HEK293 (cell line): Measurements from ENCODE around the gene EME1.

Experiments used
- CTCF ChIA-PET: fragments of 350-600 bp; formaldehyde crosslinking; extraction: SDS; loops from one replicate; lab custom pipeline; 2021; ENCODE audit warnings: antibody characterized with exemption; lab: Yijun Ruan, JAX
- POLR2A ChIA-PET: fragments of 300-600 bp; formaldehyde crosslinking; extraction: SDS; loops from one replicate; lab custom pipeline; 2020; ENCODE audit warnings: antibody characterized with exemption, inconsistent platforms; lab: Yijun Ruan, JAX
- H3K27ac ChIP-seq: fragments of 200-500 bp; sonication (Bioruptor generic); 2 replicates; pipeline ENCODE4 v1.5.1; 2014; ENCODE audit warnings: low read depth, low read length, control low read depth, inconsistent platforms; ENCODE audit errors: extremely low read depth
- H3K36me3 ChIP-seq, 2 experiments: fragments of 200-500 bp in 1 of 2; sonication (Bioruptor generic) in 1 of 2; 1 replicate in 1 of 2; 2 replicates in 1 of 2; pipeline ENCODE4 v1.5.1; 2014 to 2017; ENCODE audit warnings: inconsistent platforms in 2 of 2, low read length in 2 of 2; ENCODE audit not compliant: control insufficient read depth in 2 of 2, insufficient read depth in 1 of 2
- H3K4me1 ChIP-seq: fragments of 200-500 bp; sonication (Bioruptor generic); 2 replicates; pipeline ENCODE4 v1.5.1; 2014; ENCODE audit warnings: mild to moderate bottlenecking, low read length, inconsistent platforms; ENCODE audit not compliant: control insufficient read depth, insufficient read depth
- H3K4me3 ChIP-seq: 2 replicates; pipeline ENCODE4 v1.5.1; 2011; ENCODE audit warnings: low read depth, mild to moderate bottlenecking, control low read depth, low read length, moderate library complexity
- H3K9me3 ChIP-seq: fragments of 200-500 bp; sonication (Bioruptor generic); 2 replicates; pipeline ENCODE4 v1.5.1; 2014; ENCODE audit warnings: low read depth, low read length, inconsistent platforms; ENCODE audit not compliant: control insufficient read depth, insufficient read depth
- CTCF ChIP-seq: fragments of 450-650 bp; formaldehyde crosslinking; IDR thresholded peaks from 2 replicates; pipeline ENCODE4 v1.5.1; 2016; ENCODE audit warnings: missing biosample characterization, missing genetic modification characterization
- GLIS2 ChIP-seq: fragments of 450-650 bp; formaldehyde crosslinking; IDR thresholded peaks from 2 replicates; pipeline ENCODE4 v1.5.1; 2016; ENCODE audit warnings: missing biosample characterization, missing genetic modification characterization
- KLF9 ChIP-seq: fragments of 450-650 bp; formaldehyde crosslinking; IDR thresholded peaks from 2 replicates; pipeline ENCODE4 v1.5.1; 2016; ENCODE audit warnings: missing biosample characterization, missing genetic modification characterization, low read depth
- OVOL3 ChIP-seq: fragments of 450-650 bp; formaldehyde crosslinking; IDR thresholded peaks from 2 replicates; pipeline ENCODE4 v1.5.1; 2016; ENCODE audit warnings: missing biosample characterization, missing genetic modification characterization
- PRDM10 ChIP-seq: fragments of 450-650 bp; formaldehyde crosslinking; IDR thresholded peaks from 2 replicates; pipeline ENCODE4 v1.5.1; 2016; ENCODE audit warnings: missing biosample characterization, missing genetic modification characterization
- REPIN1 ChIP-seq: fragments of 450-650 bp; formaldehyde crosslinking; IDR thresholded peaks from 2 replicates; pipeline ENCODE4 v1.5.1; 2017; ENCODE audit warnings: missing biosample characterization, missing genetic modification characterization, low read depth
- SP2 ChIP-seq: fragments of 450-650 bp; formaldehyde crosslinking; IDR thresholded peaks from 2 replicates; pipeline ENCODE4 v1.5.1; 2016; ENCODE audit warnings: missing biosample characterization, missing genetic modification characterization
- SP3 ChIP-seq: fragments of 450-650 bp; formaldehyde crosslinking; IDR thresholded peaks from 2 replicates; pipeline ENCODE4 v1.5.1; 2016; ENCODE audit warnings: missing biosample characterization, missing genetic modification characterization
- ZBTB17 ChIP-seq: fragments of 450-650 bp; formaldehyde crosslinking; IDR thresholded peaks from 2 replicates; pipeline ENCODE4 v1.5.1; 2016; ENCODE audit warnings: missing biosample characterization, missing genetic modification characterization
- ZNF10 ChIP-seq: fragments of 450-650 bp; formaldehyde crosslinking; IDR thresholded peaks from 2 replicates; pipeline ENCODE4 v1.5.1; 2017; ENCODE audit warnings: missing biosample characterization, missing genetic modification characterization
- ZNF146 ChIP-seq: fragments of 450-650 bp; formaldehyde crosslinking; IDR thresholded peaks from 2 replicates; pipeline ENCODE4 v1.5.1; 2016; ENCODE audit warnings: missing biosample characterization, missing genetic modification characterization
- ZNF175 ChIP-seq: fragments of 450-650 bp; formaldehyde crosslinking; IDR thresholded peaks from 2 replicates; pipeline ENCODE4 v1.5.1; 2016; ENCODE audit warnings: missing biosample characterization, missing genetic modification characterization
- ZNF19 ChIP-seq: fragments of 450-650 bp; formaldehyde crosslinking; IDR thresholded peaks from 2 replicates; pipeline ENCODE4; 2016; ENCODE audit warnings: missing biosample characterization, missing genetic modification characterization, low read depth
- ZNF223 ChIP-seq: fragments of 450-650 bp; formaldehyde crosslinking; IDR thresholded peaks from 2 replicates; pipeline ENCODE4 v1.5.1; 2016; ENCODE audit warnings: missing biosample characterization, missing genetic modification characterization
- ZNF23 ChIP-seq: fragments of 450-650 bp; formaldehyde crosslinking; IDR thresholded peaks from 2 replicates; pipeline ENCODE4 v1.5.1; 2016; ENCODE audit warnings: missing biosample characterization, missing genetic modification characterization, borderline replicate concordance
- ZNF266 ChIP-seq: fragments of 450-650 bp; formaldehyde crosslinking; IDR thresholded peaks from 2 replicates; pipeline ENCODE4 v1.5.1; 2016; ENCODE audit warnings: missing biosample characterization, missing genetic modification characterization, low read depth
- ZNF341 ChIP-seq: fragments of 450-650 bp; formaldehyde crosslinking; IDR thresholded peaks from 2 replicates; pipeline ENCODE4; 2016; ENCODE audit warnings: low read depth, missing biosample characterization, missing genetic modification characterization
- ZNF423 ChIP-seq: fragments of 450-650 bp; formaldehyde crosslinking; IDR thresholded peaks from 2 replicates; pipeline ENCODE4 v1.5.1; 2016; ENCODE audit warnings: missing biosample characterization, missing genetic modification characterization
- ZNF580 ChIP-seq: fragments of 450-650 bp; formaldehyde crosslinking; IDR thresholded peaks from 2 replicates; pipeline ENCODE4 v1.5.1; 2016; ENCODE audit warnings: missing biosample characterization, missing genetic modification characterization
- ZNF610 ChIP-seq: fragments of 450-650 bp; formaldehyde crosslinking; IDR thresholded peaks from 2 replicates; pipeline ENCODE4 v1.5.1; 2016; ENCODE audit warnings: missing biosample characterization, missing genetic modification characterization, borderline replicate concordance
- ZNF76 ChIP-seq: fragments of 450-650 bp; formaldehyde crosslinking; IDR thresholded peaks from 2 replicates; pipeline ENCODE4; 2016; ENCODE audit warnings: low read depth, missing biosample characterization, missing genetic modification characterization, borderline replicate concordance
- ZNF792 ChIP-seq: fragments of 450-650 bp; formaldehyde crosslinking; IDR thresholded peaks from 2 replicates; pipeline ENCODE4 v1.5.1; 2016; ENCODE audit warnings: missing biosample characterization, missing genetic modification characterization
- ZNF843 ChIP-seq: fragments of 450-650 bp; formaldehyde crosslinking; IDR thresholded peaks from 2 replicates; pipeline ENCODE4 v1.5.1; 2016; ENCODE audit warnings: missing biosample characterization, missing genetic modification characterization

Gene EME1

GRCh38 chr17:50362661-50363060 lies 10.4 kb upstream of the EME1 start (continued):
- no peak for TF ChIP-seq PRDM10 (tag by site-specific recombination)
- TF ChIP-seq ZNF10 (tag by site-specific recombination): no peak
- TF ChIP-seq ZNF19 (tag by site-specific recombination): no peak
- TF ChIP-seq REPIN1 (tag by site-specific recombination): no peak
- no peak for TF ChIP-seq ZNF146
- TF ChIP-seq ZNF266: peak; percentile 83

GRCh38 chr17:50363217-50364060 lies 9.6 kb upstream of the EME1 start:
- Histone ChIP-seq H3K27ac (peak overlapping the region; percentile 8; the same call in 1 of the 2 replicates), H3K9me3 (no peaks in the 10 kb centered on the region), H3K36me3 (peaks cover 13 to 79% of the 10 kb centered on the region in 2 experiments; a peak in 2 of 3 replicates), H3K4me1 (0 out of 2 replicates have a peak, but pooled peaks cover 5% of the 10 kb centered on the region), H3K4me3 (no peak overlapping the region)
- TF ChIP-seq ZNF341 (tag by site-specific recombination): peak; percentile 33; the same call in 1 of the 2 replicates
- TF ChIP-seq SP3 (tag by site-specific recombination): 0 out of 2 replicates have a peak, but pooled peaks have one; percentile 11
- peak; percentile 76 for TF ChIP-seq SP2 (tag by site-specific recombination)
- TF ChIP-seq ZNF76 (tag by site-specific recombination): no peak
- POLR2A ChIA-PET: interaction anchor here (1.0 to 2.7 kb wide), 6 partner anchors 8 to 18 kb away, joined by 3 to 15 read pairs (median 6); partner anchors contain the start of genes EME1, MRPL27 and XYLT2
- CTCF ChIA-PET: interaction anchor here (0.6 to 5.5 kb wide), 17 partner anchors 8 to 446 kb away, joined by 3 to 54 read pairs (median 6); partner anchors contain the start of genes LRRC59 and RSAD1

- 0 out of 2 replicates have a peak, but pooled peaks cover 5% of the 10 kb centered on the region for H3K4me1 ChIP-seq
- H3K4me3 ChIP-seq: no peak overlapping the region
- POLR2A ChIA-PET: interaction anchor here (0.8 to 1.6 kb wide), 4 partner anchors 9 to 139 kb away, joined by 3 to 6 read pairs (median 3); partner anchors contain the start of genes EME1, MRPL27 and XYLT2
- TF ChIP-seq ZNF223: no peak
- peak; percentile 53 for TF ChIP-seq KLF9 (tag by site-specific recombination)
- no peak overlapping the region for H3K27ac ChIP-seq
- peaks cover 13 to 79% of the 10 kb centered on the region in 2 experiments; a peak in 2 of 3 replicates for H3K36me3 ChIP-seq
- CTCF ChIA-PET: interaction anchor here (0.6 to 5.5 kb wide), 3 partner anchors 11 to 34 kb away, joined by 3 to 54 read pairs (median 5); partner anchors contain the start of gene LRRC59
- no peaks in the 10 kb centered on the region for H3K9me3 ChIP-seq
These were observed 9.0 kb upstream of the EME1 start for GRCh38 chr17:50364061-50364458.

- Histone ChIP-seq H3K9me3 (no peaks in the 10 kb centered on the region), H3K27ac (no peak overlapping the region), H3K4me1 (0 out of 2 replicates have a peak, but pooled peaks cover 5% of the 10 kb centered on the region), H3K36me3 (peaks cover 19 to 79% of the 10 kb centered on the region in 2 experiments), H3K4me3 (no peak overlapping the region)
- ChIA-PET CTCF (interaction anchor here (1.1 to 5.5 kb wide), 2 partner anchors 11 to 33 kb away, joined by 5 to 54 read pairs; partner anchors contain the start of gene LRRC59), POLR2A (interaction anchor here (0.7 to 1.6 kb wide), 4 partner anchors 9 to 165 kb away, joined by 3 to 6 read pairs (median 4); partner anchors contain the start of genes EME1 and MRPL27)
- TF ChIP-seq ZNF610 (tag by site-specific recombination) (no peak), GLIS2 (tag by site-specific recombination) (peak; percentile 34; the same call in 1 of the 2 replicates), ZBTB17 (tag by site-specific recombination) (0 out of 2 replicates have a peak, but pooled peaks have one; percentile 7), CTCF (tag by site-specific recombination) (peak; percentile 12; the same call in 1 of the 2 replicates), ZNF175 (tag by site-specific recombination) (no peak), OVOL3 (tag by site-specific recombination) (no peak), ZNF423 (tag by site-specific recombination) (no peak), ZNF792 (tag by site-specific recombination) (no peak), ZNF580 (tag by site-specific recombination) (no peak), ZNF843 (tag by site-specific recombination) (no peak), ZNF23 (no peak)
These were observed 8.3 kb upstream of the EME1 start for GRCh38 chr17:50364715-50365114.
